HG02981 (cell line): ENCODE measurements around the gene PRC1.
A peak's percentile ranks its signal among the peaks of the same experiment; 100 is the strongest.
"Not testable (repeated sequence)": the region's sequence is repeated elsewhere in the genome, so short reads cannot be mapped to it uniquely, and the experiment has no call there.

Source experiments
- ATAC-seq: cut with Tn5 transposase; IDR thresholded peaks from one replicate; pipeline ENCODE4 v1.9.1; 2021; ENCODE audit warnings: mild to moderate bottlenecking, moderate library complexity; ENCODE audit not compliant: unreplicated experiment

PRC1 gene

DNA sequence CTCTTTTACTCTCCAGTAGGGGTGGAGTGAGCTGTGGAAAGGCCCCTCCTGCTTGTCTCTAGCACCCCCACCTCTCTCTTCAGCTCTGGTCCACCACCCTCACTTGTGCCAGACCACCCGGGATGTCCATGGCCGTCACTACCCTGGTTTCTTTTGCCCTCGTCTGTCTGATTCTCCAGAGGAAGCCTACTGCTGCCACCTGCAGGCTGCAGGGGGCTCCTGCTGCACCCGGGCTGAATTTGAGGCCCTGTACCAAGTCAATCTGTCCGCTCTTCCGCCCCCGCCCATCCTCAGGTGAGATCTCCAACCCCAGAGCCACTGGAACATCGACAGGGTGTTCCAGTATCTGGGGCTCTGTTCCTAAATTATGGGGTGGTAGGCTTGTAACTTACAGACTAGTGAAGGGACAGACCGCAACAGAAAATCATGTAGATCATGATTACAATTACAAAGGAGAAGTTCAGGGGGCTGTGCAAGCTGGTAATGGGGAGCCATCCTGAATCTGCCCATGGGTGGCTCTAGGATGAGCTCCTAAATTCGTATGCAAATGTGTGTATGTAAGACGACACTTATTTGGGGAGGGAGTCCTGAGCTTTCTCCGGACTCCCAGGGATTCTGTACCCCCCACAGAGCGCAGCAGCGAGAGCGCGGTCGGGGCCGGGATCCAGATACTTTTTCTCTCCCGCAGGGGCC, 59.9 kb downstream of the PRC1 start:
- peak; percentile 34 for ATAC-seq

GRCh38 chr15:90933301-90933700, 61.0 kb downstream of the PRC1 start:
- no peak for ATAC-seq

- no peak for ATAC-seq
Observed at GRCh38 chr15:90932660-90932991, 61.7 kb downstream of the PRC1 start.

DNA sequence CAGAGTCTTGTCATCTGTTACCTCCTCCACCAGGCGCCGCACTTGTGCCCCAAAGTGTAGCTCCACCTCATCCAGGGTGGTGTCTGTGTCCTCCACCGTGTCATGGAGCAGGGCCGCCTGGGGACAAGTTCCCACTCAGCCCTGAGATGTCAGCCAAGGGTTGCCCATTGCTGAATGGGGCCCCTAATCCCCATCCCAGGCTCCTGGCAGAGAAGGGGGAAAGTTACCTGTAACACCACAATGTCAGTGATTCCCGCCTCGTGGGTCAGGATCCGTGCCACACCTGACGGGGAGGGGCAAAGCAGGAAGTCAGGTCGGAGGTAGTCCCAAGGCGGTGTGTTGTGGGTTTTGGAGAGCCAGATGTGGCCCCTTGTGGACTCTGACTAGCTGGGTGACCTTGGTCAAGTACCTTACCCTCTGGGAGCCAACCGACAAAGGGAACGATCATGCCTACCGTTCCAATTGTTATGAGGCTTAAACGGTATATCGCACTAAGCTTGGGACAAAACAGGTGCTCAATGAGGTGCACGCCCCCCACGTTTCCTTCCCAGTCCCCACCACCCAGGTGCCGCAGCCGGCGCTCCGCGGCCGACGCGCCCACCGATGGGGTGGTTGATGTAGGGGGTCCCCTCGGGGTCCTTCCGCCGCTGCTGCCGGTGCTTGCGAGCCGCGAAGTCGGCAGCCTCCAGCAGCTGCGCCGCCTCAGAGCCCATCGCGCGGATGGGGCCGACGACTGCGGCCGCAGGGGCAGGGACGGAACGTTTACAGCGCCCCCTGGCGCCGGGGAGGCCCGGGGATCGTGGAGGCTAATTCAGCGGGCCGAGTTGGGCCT, 62.3 kb downstream of the PRC1 start, which contains the start of gene HDDC3:
Gene HDDC3, minus strand, starts transcription at position 722 of the 832 bp plus-strand sequence. Its CDS starts 9 bp downstream, at position 713.
- peak; percentile 47 for ATAC-seq

DNA sequence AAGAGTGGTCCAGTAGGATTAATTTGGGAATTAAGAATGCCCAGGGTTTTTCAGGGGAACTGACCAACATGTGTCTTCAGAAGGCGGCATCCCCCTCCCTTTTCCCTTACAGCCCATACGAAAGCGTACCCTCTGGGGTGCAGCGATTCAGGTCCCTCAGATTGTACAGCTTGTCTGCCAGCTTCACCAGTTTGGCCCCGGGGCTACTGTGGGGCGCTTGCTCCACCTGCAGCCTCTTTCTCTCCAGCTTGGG, 62.8 kb downstream of the PRC1 start:
- ATAC-seq: no peak

DNA sequence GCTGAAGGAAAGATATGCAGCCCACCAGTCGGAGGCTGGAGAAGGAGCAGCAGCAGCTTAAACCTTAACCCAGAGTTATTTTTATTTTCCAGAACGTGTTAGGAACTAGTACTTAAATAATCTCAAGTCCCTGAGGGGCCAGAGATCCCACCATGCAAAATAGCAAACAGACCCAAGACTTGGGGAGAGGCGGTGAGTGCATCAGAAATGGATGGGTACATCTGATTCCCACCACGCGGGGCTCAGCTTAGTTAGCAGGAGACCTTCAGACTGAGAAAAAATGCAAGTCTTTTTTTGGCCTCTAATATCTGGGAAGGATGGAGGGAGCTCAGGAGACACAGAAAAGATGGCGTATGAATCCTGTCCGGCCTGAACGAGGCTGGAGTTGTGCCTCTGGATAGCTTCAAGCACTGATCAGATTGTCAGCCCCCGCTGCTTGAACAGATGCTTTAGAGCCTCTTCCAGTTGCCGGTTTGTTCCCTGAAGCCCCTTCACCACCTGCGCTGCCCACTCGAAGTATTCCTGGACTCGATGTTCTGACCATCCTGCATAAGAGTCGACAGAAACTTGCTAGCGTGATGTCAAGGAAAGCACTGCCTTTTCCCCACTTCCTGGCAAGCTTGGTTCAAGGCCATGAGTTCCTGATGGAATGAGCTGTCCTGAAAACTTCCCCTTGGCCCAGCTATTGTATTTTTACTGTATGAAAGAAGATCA, 63.3 kb downstream of the PRC1 start:
- ATAC-seq: no peak

- no peak for ATAC-seq
Observed at GRCh38 chr15:90929246-90930019, 64.9 kb downstream of the PRC1 start.

- not testable (repeated sequence) for ATAC-seq
Observed at GRCh38 chr15:90928106-90928505, 66.2 kb downstream of the PRC1 start.

DNA sequence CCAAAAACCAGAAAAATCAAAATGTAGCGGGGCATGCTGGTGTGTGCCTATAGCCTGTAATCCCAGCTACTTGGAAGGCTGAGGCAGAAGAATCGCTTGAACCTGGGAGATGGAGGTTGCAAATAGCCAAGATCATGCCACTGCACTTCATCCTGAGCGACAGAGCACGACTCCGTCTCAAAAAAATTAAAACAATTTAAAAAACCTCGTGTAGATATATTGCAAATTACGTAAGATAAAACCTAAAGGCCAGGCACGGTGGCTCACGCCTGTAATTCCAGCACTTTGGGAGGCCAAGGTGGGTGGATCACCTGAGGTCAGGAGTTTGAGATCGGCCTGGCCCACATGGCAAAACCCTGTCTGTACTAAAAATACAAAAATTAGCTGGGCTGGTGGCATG, 67.6 kb downstream of the PRC1 start:
- not testable (repeated sequence) for ATAC-seq

DNA sequence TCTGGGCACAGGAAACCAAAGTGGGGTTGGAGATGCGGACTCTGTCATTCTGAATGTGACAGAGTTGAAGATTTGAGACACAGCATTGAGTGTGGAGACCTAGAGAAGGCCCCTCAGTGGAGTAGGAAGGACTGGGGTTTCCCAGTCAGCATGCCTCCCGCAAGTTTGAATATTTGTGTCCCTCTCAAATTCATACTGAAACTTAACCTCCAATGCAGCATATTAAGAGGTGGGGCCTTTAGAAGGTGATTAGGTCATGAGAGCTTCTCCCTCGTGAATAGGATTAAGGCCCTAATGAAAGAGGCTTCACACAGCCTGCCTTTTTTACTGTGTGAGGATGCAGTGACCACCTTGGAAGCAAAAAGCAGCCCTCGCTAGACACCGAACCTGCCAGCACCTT, 70.0 kb downstream of the PRC1 start:
- ATAC-seq: peak; percentile 75

GRCh38 chr15:90922712-90923322, 71.5 kb downstream of the PRC1 start:
- peak; percentile 71 for ATAC-seq

- no peak for ATAC-seq
Observed at GRCh38 chr15:90921887-90922286, 72.4 kb downstream of the PRC1 start.

GRCh38 chr15:90918835-90919234, 75.5 kb downstream of the PRC1 start:
- ATAC-seq: no peak

DNA sequence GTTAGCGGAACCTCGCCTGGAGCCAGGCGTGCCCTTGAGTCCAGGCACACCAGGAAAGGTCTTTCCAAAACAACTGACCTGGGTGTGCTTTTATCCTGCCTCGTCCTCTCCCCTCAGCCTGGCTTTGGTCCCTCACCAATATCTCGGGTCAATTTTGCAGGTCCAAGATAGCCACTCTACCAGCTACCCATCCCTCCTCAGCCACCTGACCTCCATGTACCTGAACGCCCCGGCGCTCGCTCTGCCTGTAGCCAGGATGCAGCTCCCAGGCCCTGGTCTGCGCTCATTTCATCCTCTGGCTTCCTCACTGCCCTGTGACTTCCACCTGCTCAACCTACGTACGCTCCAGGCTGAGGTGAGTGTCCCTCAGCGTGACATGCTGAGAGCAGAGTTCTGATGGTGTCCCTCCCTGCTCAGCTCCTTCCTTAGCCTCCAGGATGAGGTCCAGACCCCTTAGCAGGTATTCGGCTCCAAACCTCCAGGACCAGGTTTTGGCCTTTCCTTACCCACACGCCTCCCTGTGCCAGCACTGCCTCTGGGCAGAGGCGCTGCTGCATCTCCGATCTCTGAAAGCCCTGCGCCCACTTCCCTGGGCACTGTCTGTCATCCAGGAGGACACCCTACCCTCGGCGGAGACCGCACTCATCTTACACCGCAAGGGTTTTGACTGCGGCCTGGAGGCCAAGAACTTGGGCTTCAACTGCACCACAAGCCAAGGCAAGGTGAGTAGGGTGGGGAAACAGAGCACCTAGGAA, 76.1 kb downstream of the PRC1 start:
- ATAC-seq: no peak

DNA sequence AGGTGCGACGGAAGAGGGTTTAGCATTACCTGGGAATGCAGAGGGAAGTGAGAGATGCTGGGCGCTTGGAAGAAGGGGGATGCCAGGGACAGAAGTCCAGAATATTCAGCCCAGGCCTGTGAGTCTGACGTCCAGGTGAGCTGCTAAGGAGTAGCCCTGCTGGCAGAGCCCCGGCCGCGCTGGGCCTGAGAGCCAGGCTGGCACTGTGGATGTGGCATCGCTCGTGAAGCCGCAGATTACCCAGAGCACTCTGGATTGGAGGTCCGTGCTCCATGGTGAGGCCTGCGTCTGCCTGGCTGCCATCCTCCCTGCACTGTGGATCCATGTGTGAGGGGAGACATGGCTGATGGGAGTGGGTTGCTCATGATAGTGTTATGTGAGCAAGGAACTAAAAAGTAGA, 76.8 kb downstream of the PRC1 start:
- no peak for ATAC-seq

DNA sequence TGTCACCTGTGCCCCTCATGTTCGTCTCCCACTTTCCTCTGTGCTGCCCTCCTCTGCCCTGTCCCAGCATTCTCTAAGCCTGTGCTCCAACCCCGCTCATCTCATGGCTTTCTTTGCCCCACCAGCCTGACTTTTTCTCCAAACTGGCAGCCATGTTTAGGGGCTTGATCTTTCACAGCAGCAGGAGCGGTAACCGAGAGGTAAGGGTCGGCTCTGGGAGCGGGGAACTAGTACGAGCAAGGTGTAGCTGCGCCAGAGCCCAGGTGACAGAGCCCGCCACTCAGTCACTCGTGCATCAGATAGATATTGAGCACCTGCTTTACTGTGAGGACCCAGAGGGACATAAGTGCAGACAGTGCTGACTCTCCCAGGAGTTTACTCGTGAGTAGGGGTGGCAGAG, 77.9 kb downstream of the PRC1 start:
- no peak for ATAC-seq
